Measurements from ENCODE around the gene FAAP100. TPM values are rescaled to one million over a fixed set of nuclear protein-coding genes. Genes with fewer than 3 reads are reported as not detected.

Gene FAAP100
- polyA plus RNA-seq, 1 donor from 2014 or later: 56.3 TPM

DNA sequence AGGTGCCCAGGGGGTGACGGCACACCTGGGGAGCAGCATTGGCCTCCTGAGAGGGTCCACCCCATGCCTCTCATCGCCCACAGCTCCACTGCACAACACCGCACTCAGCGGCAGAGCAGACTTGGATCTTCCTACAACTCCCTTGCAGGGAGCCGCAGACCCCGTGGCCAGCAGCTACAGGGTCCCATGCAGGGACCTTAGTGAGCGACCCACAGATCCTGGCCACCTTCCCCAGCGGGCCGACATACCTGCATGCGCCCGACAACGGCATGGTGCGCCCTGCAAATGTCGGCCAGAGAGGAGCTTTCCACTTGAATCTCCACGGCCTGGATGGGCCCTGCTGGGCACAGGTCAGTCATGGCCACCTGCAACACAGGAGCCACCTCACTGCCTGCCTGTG is 8.4 kb downstream of the FAAP100 start:
- no peak for TF ChIP-seq MXI1 (conservative IDR thresholded peaks at IDR 0.05; ENCODE audit: poor library complexity, severe bottlenecking)
- no peak for TF ChIP-seq TAF1 (IDR thresholded peaks at IDR 0.05; ENCODE audit: low read depth)
- H3K36me3 ChIP-seq (ENCODE audit: insufficient read depth, low read length): no peaks in the 10 kb centered on the region
- H3K9me3 ChIP-seq (ENCODE audit: low read length): no peaks in the 10 kb centered on the region

DNA sequence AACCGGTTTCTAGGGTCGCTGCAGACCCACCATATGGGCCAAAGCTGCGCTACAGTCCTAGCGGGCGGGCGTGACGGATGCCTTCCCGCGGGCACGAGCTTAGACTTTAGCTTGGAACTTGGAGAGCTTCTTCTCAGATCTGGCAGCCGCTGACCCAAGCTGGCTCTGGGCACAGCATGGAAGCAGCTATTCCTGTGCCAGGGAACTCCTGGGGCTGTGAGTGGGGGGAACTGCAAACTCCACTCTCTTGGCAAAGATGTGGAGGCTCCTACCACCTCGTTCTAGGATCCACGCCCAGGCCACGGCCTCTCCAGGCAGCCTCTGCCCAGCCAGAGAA is 8.8 kb downstream of the FAAP100 start:
- Histone ChIP-seq H2AFZ (ENCODE audit: low read depth, low read length) (no peak overlapping the region), H3F3A (ENCODE audit: insufficient read depth, low read length, poor library complexity, severe bottlenecking) (no peaks in the 10 kb centered on the region), H3K79me2 (replicated peaks; ENCODE audit: insufficient read depth, low read length) (no peaks in the 10 kb centered on the region), H3K9ac (ENCODE audit: low read length) (no peak overlapping the region), H4K20me1 (ENCODE audit: insufficient read depth) (no peaks in the 10 kb centered on the region), H3K36me3 (ENCODE audit: insufficient read depth, low read length) (no peaks in the 10 kb centered on the region), H3K27me3 (ENCODE audit: insufficient read depth, low read depth, low read length) (no peaks in the 10 kb centered on the region), H3K4me2 (ENCODE audit: low read length) (no peak overlapping the region), H3K27ac (ENCODE audit: low read length) (no peak overlapping the region), H3K9me3 (ENCODE audit: low read length) (no peaks in the 10 kb centered on the region), H3K9me2 (ENCODE audit: insufficient read depth, low read length) (no peaks in the 10 kb centered on the region), H3K4me3 (ENCODE audit: low read length) (no peak overlapping the region)
- no peak for TF ChIP-seq MXI1 (conservative IDR thresholded peaks at IDR 0.05; ENCODE audit: poor library complexity, severe bottlenecking)
- no peak for TF ChIP-seq EP300 (conservative IDR thresholded peaks at IDR 0.05; ENCODE audit: poor library complexity, severe bottlenecking)
- TF ChIP-seq, protein P1, sequence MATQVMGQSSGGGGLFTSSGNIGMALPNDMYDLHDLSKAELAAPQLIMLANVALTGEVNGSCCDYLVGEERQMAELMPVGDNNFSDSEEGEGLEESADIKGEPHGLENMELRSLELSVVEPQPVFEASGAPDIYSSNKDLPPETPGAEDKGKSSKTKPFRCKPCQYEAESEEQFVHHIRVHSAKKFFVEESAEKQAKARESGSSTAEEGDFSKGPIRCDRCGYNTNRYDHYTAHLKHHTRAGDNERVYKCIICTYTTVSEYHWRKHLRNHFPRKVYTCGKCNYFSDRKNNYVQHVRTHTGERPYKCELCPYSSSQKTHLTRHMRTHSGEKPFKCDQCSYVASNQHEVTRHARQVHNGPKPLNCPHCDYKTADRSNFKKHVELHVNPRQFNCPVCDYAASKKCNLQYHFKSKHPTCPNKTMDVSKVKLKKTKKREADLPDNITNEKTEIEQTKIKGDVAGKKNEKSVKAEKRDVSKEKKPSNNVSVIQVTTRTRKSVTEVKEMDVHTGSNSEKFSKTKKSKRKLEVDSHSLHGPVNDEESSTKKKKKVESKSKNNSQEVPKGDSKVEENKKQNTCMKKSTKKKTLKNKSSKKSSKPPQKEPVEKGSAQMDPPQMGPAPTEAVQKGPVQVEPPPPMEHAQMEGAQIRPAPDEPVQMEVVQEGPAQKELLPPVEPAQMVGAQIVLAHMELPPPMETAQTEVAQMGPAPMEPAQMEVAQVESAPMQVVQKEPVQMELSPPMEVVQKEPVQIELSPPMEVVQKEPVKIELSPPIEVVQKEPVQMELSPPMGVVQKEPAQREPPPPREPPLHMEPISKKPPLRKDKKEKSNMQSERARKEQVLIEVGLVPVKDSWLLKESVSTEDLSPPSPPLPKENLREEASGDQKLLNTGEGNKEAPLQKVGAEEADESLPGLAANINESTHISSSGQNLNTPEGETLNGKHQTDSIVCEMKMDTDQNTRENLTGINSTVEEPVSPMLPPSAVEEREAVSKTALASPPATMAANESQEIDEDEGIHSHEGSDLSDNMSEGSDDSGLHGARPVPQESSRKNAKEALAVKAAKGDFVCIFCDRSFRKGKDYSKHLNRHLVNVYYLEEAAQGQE (IDR thresholded peaks at IDR 0.05; ENCODE audit: borderline replicate concordance): no peak
- no peak for TF ChIP-seq EZH2 (IDR thresholded peaks at IDR 0.05; ENCODE audit: borderline replicate concordance, insufficient read depth, low read length, poor library complexity, severe bottlenecking)
- TF ChIP-seq SMC3 (conservative IDR thresholded peaks at IDR 0.05; ENCODE audit: poor library complexity): no peak
- no peak for TF ChIP-seq POLR2AphosphoS5 (IDR thresholded peaks at IDR 0.05)
- TF ChIP-seq RAD21 (conservative IDR thresholded peaks at IDR 0.05): no peak
- no peak for TF ChIP-seq TAF1 (IDR thresholded peaks at IDR 0.05; ENCODE audit: low read depth)
- TF ChIP-seq, protein P2, sequence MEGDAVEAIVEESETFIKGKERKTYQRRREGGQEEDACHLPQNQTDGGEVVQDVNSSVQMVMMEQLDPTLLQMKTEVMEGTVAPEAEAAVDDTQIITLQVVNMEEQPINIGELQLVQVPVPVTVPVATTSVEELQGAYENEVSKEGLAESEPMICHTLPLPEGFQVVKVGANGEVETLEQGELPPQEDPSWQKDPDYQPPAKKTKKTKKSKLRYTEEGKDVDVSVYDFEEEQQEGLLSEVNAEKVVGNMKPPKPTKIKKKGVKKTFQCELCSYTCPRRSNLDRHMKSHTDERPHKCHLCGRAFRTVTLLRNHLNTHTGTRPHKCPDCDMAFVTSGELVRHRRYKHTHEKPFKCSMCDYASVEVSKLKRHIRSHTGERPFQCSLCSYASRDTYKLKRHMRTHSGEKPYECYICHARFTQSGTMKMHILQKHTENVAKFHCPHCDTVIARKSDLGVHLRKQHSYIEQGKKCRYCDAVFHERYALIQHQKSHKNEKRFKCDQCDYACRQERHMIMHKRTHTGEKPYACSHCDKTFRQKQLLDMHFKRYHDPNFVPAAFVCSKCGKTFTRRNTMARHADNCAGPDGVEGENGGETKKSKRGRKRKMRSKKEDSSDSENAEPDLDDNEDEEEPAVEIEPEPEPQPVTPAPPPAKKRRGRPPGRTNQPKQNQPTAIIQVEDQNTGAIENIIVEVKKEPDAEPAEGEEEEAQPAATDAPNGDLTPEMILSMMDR (IDR thresholded peaks at IDR 0.05; ENCODE audit: poor library complexity, severe bottlenecking): no peak

More for the DNA sequence above, 8.4 kb downstream of the FAAP100 start:
- Histone ChIP-seq H3K9me2 (ENCODE audit: insufficient read depth, low read length) (no peaks in the 10 kb centered on the region), H3F3A (ENCODE audit: insufficient read depth, low read length, poor library complexity, severe bottlenecking) (no peaks in the 10 kb centered on the region), H3K79me2 (replicated peaks; ENCODE audit: insufficient read depth, low read length) (no peaks in the 10 kb centered on the region), H3K4me3 (ENCODE audit: low read length) (no peak overlapping the region), H2AFZ (ENCODE audit: low read depth, low read length) (no peak overlapping the region), H4K20me1 (ENCODE audit: insufficient read depth) (no peaks in the 10 kb centered on the region), H3K27ac (ENCODE audit: low read length) (no peak overlapping the region), H3K9ac (ENCODE audit: low read length) (no peak overlapping the region), H3K27me3 (ENCODE audit: insufficient read depth, low read depth, low read length) (no peaks in the 10 kb centered on the region), H3K4me2 (ENCODE audit: low read length) (no peak overlapping the region)
